Measurements from ENCODE around the gene CD99L2.

- TF ChIP-seq CTCF (conservative IDR thresholded peaks at IDR 0.05; ENCODE audit: low read length) (no peak), EZH2phosphoT487 (IDR thresholded peaks at IDR 0.05; ENCODE audit: borderline replicate concordance, low read depth, low read length) (no peak)
These were observed 24.9 kb downstream of the CD99L2 start for GRCh38 chrX:150873616-150874015.

All from OCI-LY7 (cell line).